Neuron (in vitro differentiated cells): ENCODE measurements around the gene GRB7.

Source experiments
- H2AFZ ChIP-seq: one replicate; pipeline ENCODE4 v1.6.1; 2013; ENCODE audit warnings: low read depth, mild to moderate bottlenecking, inconsistent platforms, low read length, moderate library complexity
- H3K27me3 ChIP-seq: one replicate; pipeline ENCODE4 v1.6.1; 2013; ENCODE audit warnings: low read length; ENCODE audit not compliant: insufficient read depth
- H3K36me3 ChIP-seq: one replicate; pipeline ENCODE4 v1.6.1; 2013; ENCODE audit warnings: low read length; ENCODE audit not compliant: insufficient read depth
- H3K4me1 ChIP-seq: one replicate; pipeline ENCODE4 v1.6.1; 2013; ENCODE audit warnings: low read length; ENCODE audit not compliant: insufficient read depth
- H3K4me3 ChIP-seq: 2 replicates; pipeline ENCODE4 v1.5.1; 2013; ENCODE audit warnings: mild to moderate bottlenecking, low read length, moderate library complexity
- H3K9me3 ChIP-seq: one replicate; pipeline ENCODE4 v1.6.1; 2013; ENCODE audit warnings: low read length

Gene GRB7

GRCh38 chr17:39765766-39766165 is 28.0 kb downstream of the GRB7 start:
- peaks cover 5% of the 10 kb centered on the region for H3K9me3 ChIP-seq
- H3K4me3 ChIP-seq, result no peak overlapping the region
- H3K27me3 ChIP-seq, result peaks cover 22% of the 10 kb centered on the region

GRCh38 chr17:39767147-39767546 is 29.4 kb downstream of the GRB7 start:
- Histone ChIP-seq H3K36me3 (no peaks in the 10 kb centered on the region), H3K4me1 (no peaks in the 10 kb centered on the region), H3K9me3 (peaks cover 5% of the 10 kb centered on the region), H2AFZ (no peak overlapping the region), H3K27me3 (peaks cover 23% of the 10 kb centered on the region), H3K4me3 (no peak overlapping the region)

More at GRCh38 chr17:39765766-39766165, 28.0 kb downstream of the GRB7 start:
- Histone ChIP-seq H2AFZ (no peak overlapping the region), H3K4me1 (no peaks in the 10 kb centered on the region), H3K36me3 (no peaks in the 10 kb centered on the region)

DNA sequence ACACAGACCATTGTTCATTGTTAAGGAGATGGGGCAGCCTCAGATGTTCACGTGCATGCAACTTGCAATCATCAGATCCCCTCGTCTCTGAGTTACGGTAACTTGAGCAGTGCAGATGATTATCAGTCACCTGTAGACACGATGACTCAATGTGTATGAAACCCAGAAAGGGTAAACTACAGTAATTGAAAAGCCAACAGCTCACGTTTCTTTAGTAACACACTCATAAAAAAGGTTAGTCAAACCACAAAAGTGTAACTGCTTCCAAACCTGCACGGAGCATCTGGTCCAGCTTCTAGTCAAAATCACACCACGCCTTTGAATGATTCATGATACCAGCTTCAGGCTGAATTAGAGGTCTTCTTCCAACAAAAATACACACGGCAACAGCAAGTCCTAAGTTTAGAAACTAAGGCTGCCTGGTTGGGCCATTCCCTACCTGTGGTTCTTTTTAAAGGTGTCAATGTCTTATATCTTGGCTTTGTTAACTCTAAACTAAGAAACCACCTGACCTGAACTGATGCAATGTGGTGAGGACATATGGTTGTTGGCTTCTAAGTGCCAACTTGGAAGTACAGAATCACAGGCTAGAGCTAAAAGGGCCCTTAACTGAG is 32.3 kb downstream of the GRB7 start:
- H3K4me1 ChIP-seq, result no peaks in the 10 kb centered on the region
- peaks cover 26% of the 10 kb centered on the region for H3K27me3 ChIP-seq
- H3K9me3 ChIP-seq, result peaks cover 5% of the 10 kb centered on the region
- H3K36me3 ChIP-seq, result no peaks in the 10 kb centered on the region
- H3K4me3 ChIP-seq, result no peak overlapping the region
- H2AFZ ChIP-seq, result no peak overlapping the region

GRCh38 chr17:39772415-39772814 is 34.7 kb downstream of the GRB7 start:
- Histone ChIP-seq H3K36me3 (no peaks in the 10 kb centered on the region), H3K9me3 (no peaks in the 10 kb centered on the region), H3K27me3 (peaks cover 35% of the 10 kb centered on the region), H3K4me1 (no peaks in the 10 kb centered on the region), H2AFZ (no peak overlapping the region), H3K4me3 (no peak overlapping the region)

- H2AFZ ChIP-seq, result no peak overlapping the region
- no peaks in the 10 kb centered on the region for H3K36me3 ChIP-seq
- H3K27me3 ChIP-seq, result peaks cover 37% of the 10 kb centered on the region
- H3K9me3 ChIP-seq, result no peaks in the 10 kb centered on the region
- H3K4me3 ChIP-seq, result no peak overlapping the region
- no peaks in the 10 kb centered on the region for H3K4me1 ChIP-seq
Measured at GRCh38 chr17:39772987-39773934, 35.5 kb downstream of the GRB7 start.

DNA sequence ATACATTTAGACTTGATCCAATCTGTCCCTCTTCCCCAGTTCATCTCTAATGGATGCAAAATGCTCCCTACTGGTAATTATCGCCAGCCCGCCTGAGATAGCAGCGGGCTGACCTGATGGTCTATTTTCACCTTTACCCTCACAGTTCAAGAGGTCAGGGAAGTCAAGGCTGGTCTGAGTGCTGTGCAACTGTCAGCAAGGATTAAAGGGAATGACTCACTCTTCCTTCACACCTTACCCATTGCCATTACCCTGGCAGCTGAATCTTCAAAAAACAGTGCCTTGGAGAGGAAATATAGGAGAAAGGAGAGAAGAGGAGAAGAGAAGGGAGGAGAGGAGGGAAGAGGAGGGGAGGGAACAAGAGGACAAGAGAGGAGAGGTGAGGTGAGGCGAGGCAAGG is 36.3 kb downstream of the GRB7 start:
- Histone ChIP-seq H2AFZ (no peak overlapping the region), H3K4me1 (no peaks in the 10 kb centered on the region), H3K4me3 (no peak overlapping the region), H3K36me3 (no peaks in the 10 kb centered on the region), H3K9me3 (no peaks in the 10 kb centered on the region), H3K27me3 (peaks cover 37% of the 10 kb centered on the region)

- no peaks in the 10 kb centered on the region for H3K36me3 ChIP-seq
- no peaks in the 10 kb centered on the region for H3K4me1 ChIP-seq
- peaks cover 34% of the 10 kb centered on the region for H3K27me3 ChIP-seq
- H2AFZ ChIP-seq, result no peak overlapping the region
- no peak overlapping the region for H3K4me3 ChIP-seq
- H3K9me3 ChIP-seq, result no peaks in the 10 kb centered on the region
Measured at GRCh38 chr17:39775031-39775430, 37.3 kb downstream of the GRB7 start.

GRCh38 chr17:39776252-39776651 is 38.5 kb downstream of the GRB7 start:
- H2AFZ ChIP-seq, result no peak overlapping the region
- H3K27me3 ChIP-seq, result peaks cover 33% of the 10 kb centered on the region
- no peaks in the 10 kb centered on the region for H3K36me3 ChIP-seq
- no peaks in the 10 kb centered on the region for H3K9me3 ChIP-seq
- H3K4me3 ChIP-seq, result no peak overlapping the region
- no peaks in the 10 kb centered on the region for H3K4me1 ChIP-seq

- no peaks in the 10 kb centered on the region for H3K36me3 ChIP-seq
- no peaks in the 10 kb centered on the region for H3K4me1 ChIP-seq
- no peak overlapping the region for H2AFZ ChIP-seq
- no peaks in the 10 kb centered on the region for H3K9me3 ChIP-seq
- H3K4me3 ChIP-seq, result no peak overlapping the region
- H3K27me3 ChIP-seq, result peaks cover 44% of the 10 kb centered on the region
Measured at GRCh38 chr17:39777534-39778365, 40.0 kb downstream of the GRB7 start.

DNA sequence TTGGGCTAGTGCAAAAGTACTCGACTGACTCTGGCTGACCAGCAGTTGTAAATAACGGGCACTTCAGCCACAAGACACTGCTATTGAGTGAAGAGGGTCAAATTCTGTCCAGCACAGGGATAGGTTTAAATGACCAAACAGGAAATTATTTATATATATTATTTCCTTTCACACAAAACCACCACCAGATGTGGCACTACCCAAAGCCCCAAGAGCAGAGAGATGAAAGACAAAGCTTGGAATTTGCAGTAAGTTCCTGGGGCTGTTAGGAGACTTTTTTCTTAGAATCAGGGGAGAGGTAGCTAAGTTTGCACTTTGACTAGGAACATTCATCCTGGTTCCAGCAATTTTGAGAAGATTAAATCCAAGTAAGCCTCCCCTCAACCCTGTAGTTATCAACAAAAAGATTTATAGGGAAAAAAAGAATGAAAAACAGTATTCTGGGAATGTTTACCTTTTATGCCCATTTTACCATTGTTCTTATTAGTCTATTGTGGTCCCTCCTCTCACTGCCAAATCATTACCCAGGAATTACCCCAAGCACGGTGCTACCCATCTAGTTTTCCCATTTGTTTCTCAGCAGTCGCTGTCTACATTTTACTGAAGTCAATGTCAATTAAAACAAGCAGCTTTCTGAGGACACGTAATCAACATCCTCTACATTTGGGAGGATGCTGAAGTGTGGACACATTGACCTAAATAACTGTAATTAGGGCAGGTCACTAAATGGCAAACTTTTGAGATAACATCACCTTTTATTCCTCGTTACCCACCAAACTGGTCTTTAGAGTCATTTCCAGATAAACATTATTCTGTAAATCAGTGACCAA is 43.5 kb downstream of the GRB7 start:
- Histone ChIP-seq H2AFZ (no peak overlapping the region), H3K4me1 (no peaks in the 10 kb centered on the region), H3K27me3 (peaks cover 39% of the 10 kb centered on the region), H3K9me3 (no peaks in the 10 kb centered on the region), H3K4me3 (no peak overlapping the region), H3K36me3 (no peaks in the 10 kb centered on the region)

GRCh38 chr17:39781861-39782213 is 44.1 kb downstream of the GRB7 start:
- Histone ChIP-seq H3K4me1 (no peaks in the 10 kb centered on the region), H3K27me3 (peaks cover 38% of the 10 kb centered on the region), H2AFZ (no peak overlapping the region), H3K4me3 (no peak overlapping the region), H3K9me3 (no peaks in the 10 kb centered on the region), H3K36me3 (no peaks in the 10 kb centered on the region)

- no peaks in the 10 kb centered on the region for H3K9me3 ChIP-seq
- H2AFZ ChIP-seq, result no peak overlapping the region
- H3K4me1 ChIP-seq, result no peaks in the 10 kb centered on the region
- H3K4me3 ChIP-seq, result no peak overlapping the region
- peaks cover 33% of the 10 kb centered on the region for H3K27me3 ChIP-seq
- no peaks in the 10 kb centered on the region for H3K36me3 ChIP-seq
Measured at GRCh38 chr17:39782481-39782880, 44.7 kb downstream of the GRB7 start.
